Ishikawa (cell line): Measurements from ENCODE around the gene AUTS2.

ENCODE experiments used
- FOXM1 ChIP-seq: IDR thresholded peaks from 2 replicates; pipeline ENCODE4 v1.6.1; 2012; ENCODE audit warnings: low read depth, borderline replicate concordance
- NFIC ChIP-seq: IDR thresholded peaks from 2 replicates; pipeline ENCODE4 v1.6.1; 2012
- RAD21 ChIP-seq: IDR thresholded peaks from 2 replicates; pipeline ENCODE4 v1.6.1; 2012; ENCODE audit warnings: low read depth
- REST ChIP-seq: IDR thresholded peaks from 2 replicates; pipeline ENCODE4 v1.6.1; 2012; ENCODE audit warnings: low read depth, mild to moderate bottlenecking
- TAF1 ChIP-seq: IDR thresholded peaks from 2 replicates; pipeline ENCODE4 v1.6.1; 2012; ENCODE audit warnings: low read depth, mild to moderate bottlenecking
- YY1 ChIP-seq: IDR thresholded peaks from 2 replicates; pipeline ENCODE4 v1.6.1; 2012; ENCODE audit warnings: low read depth
- TF ChIP-seq, protein P1 (sequence below): IDR thresholded peaks from 2 replicates; pipeline ENCODE4 v1.6.1; 2012

DNA sequence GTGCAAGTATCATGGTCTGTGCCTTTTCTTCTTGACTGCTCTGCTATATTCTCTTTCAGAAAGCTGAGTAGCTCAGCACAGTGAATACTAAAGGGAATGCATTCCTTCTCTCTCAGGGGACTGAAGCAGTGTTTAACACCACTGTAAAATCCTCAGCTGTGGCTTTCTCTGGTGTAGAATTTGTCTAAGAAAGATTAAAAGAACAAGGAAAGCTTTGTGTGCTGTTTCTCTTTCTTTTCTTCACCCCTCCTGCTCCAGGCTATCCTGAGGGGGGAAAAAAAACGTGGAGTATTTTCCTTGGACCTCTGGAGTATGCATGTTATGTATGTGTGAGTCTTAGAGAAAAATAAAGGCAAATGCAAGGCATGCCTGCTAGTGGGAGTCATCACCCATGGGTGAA, 383.9 kb downstream of the AUTS2 start:
- TF ChIP-seq TAF1 (no peak), FOXM1 (no peak), REST (no peak), RAD21 (no peak), YY1 (no peak), NFIC (no peak)
- TF ChIP-seq, protein P1, sequence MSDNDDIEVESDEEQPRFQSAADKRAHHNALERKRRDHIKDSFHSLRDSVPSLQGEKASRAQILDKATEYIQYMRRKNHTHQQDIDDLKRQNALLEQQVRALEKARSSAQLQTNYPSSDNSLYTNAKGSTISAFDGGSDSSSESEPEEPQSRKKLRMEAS, result no peak
